ENCODE results near the gene AHRR.

AHRR gene

DNA sequence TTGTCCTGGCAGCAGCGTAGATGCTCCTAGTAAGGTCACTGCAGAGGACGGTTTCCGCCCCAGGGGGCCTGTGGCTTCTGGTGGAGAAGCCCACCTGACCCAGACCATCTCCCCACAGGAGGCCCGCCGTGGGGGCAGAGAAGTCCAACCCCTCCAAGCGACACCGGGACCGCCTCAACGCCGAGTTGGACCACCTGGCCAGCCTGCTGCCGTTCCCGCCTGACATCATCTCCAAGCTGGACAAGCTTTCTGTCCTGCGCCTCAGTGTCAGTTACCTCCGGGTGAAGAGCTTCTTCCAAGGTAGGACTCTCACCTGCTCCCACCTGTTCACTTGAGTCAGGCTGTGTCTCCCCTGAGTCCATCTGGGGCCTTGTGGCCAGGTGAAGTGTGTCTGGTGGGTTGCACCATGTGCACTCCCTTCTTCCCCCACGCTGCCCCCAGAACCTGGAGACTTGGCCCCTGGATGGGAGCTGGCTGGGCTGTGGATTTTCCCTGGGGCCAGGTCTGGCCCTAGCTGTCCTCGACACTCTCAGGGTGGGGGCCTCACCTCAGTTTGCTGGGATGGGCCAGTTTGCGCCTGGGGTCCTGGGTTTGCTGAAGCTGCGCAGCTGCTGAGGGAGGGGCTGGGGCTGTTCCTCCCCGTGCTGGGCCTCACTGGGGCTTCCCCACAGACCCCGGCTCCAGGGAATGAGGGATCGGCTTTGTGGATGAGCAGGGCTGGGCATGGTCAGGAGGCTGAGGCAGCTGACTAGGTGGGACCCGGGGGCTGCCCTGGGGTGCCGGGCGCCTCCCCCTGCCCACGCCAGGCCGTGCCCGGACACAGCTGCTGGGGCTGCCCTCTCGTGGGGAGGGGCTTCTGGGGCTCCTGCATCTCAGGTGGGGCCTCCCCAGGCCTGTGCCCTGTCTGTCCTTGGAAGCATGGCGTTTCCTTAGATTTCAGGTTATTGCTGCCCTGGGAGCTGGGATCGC is 32.4 kb downstream of the AHRR start:
- Histone ChIP-seq H3K4me3 (ENCODE audit: low read depth, low read length) (no peak overlapping the region), H3K36me3 (ENCODE audit: control insufficient read depth in 1 of 2, insufficient read depth in 2 of 2, low read length in 2 of 2) (no peaks in the 10 kb centered on the region), H3K4me1 (ENCODE audit: control insufficient read depth in 1 of 2, insufficient read depth in 2 of 2, low read length in 2 of 2) (no peaks in the 10 kb centered on the region), H3K18ac (ENCODE audit: low read length) (no peak overlapping the region), H4K91ac (ENCODE audit: low read depth, low read length) (no peak overlapping the region), H3K9ac (ENCODE audit: low read length) (no peak overlapping the region), H4K12ac (ENCODE audit: low read depth, low read length) (no peak overlapping the region), H3K79me2 (ENCODE audit: control insufficient read depth, insufficient read depth, low read length, poor library complexity) (no peaks in the 10 kb centered on the region), H2BK120ac (ENCODE audit: insufficient read depth, low read length, poor library complexity) (no peak overlapping the region), H2BK12ac (ENCODE audit: low read length) (no peak overlapping the region), H2AK5ac (ENCODE audit: low read length) (no peak overlapping the region), H3K27ac (ENCODE audit: low read depth, low read length) (no peak overlapping the region), H3K9me3 (ENCODE audit: insufficient read depth, low read depth, low read length) (peaks cover 2% of the 10 kb centered on the region), H3K4ac (ENCODE audit: low read depth, low read length) (no peak overlapping the region), H3K14ac (ENCODE audit: low read length) (no peak overlapping the region), H2AFZ (ENCODE audit: insufficient read depth, low read length, poor library complexity) (no peak overlapping the region), H3K4me2 (ENCODE audit: low read length) (no peak overlapping the region), H3K79me1 (ENCODE audit: low read length) (no peaks in the 10 kb centered on the region), H3K27me3 (ENCODE audit: insufficient read depth, low read length) (no peaks in the 10 kb centered on the region), H2BK5ac (ENCODE audit: low read depth, low read length, poor library complexity) (no peak overlapping the region), H4K8ac (ENCODE audit: low read depth, low read length) (no peak overlapping the region), H3K23ac (ENCODE audit: low read length) (no peak overlapping the region)
- no CpG with 5 or more reads among the region's 30 CpGs for WGBS (ENCODE audit: extremely low coverage, insufficient coverage, insufficient read length)
- no peak for DNase-seq

GRCh38 chr5:354581-355378 is 33.3 kb downstream of the AHRR start:
- Histone ChIP-seq H2BK5ac (ENCODE audit: low read depth, low read length, poor library complexity) (no peak overlapping the region), H3K4me3 (ENCODE audit: low read depth, low read length) (no peak overlapping the region), H3K36me3 (ENCODE audit: control insufficient read depth in 1 of 2, insufficient read depth in 2 of 2, low read length in 2 of 2) (no peaks in the 10 kb centered on the region), H3K4me2 (ENCODE audit: low read length) (no peak overlapping the region), H3K4me1 (ENCODE audit: control insufficient read depth in 1 of 2, insufficient read depth in 2 of 2, low read length in 2 of 2) (no peaks in the 10 kb centered on the region), H3K79me1 (ENCODE audit: low read length) (no peaks in the 10 kb centered on the region), H4K12ac (ENCODE audit: low read depth, low read length) (no peak overlapping the region), H4K91ac (ENCODE audit: low read depth, low read length) (no peak overlapping the region), H3K27ac (ENCODE audit: low read depth, low read length) (no peak overlapping the region), H2BK12ac (ENCODE audit: low read length) (no peak overlapping the region), H3K14ac (ENCODE audit: low read length) (no peak overlapping the region), H2AFZ (ENCODE audit: insufficient read depth, low read length, poor library complexity) (no peak overlapping the region), H3K18ac (ENCODE audit: low read length) (no peak overlapping the region), H4K8ac (ENCODE audit: low read depth, low read length) (no peak overlapping the region), H2AK5ac (ENCODE audit: low read length) (no peak overlapping the region), H3K27me3 (ENCODE audit: insufficient read depth, low read length) (no peaks in the 10 kb centered on the region), H2BK120ac (ENCODE audit: insufficient read depth, low read length, poor library complexity) (no peak overlapping the region), H3K79me2 (ENCODE audit: control insufficient read depth, insufficient read depth, low read length, poor library complexity) (no peaks in the 10 kb centered on the region), H3K9ac (ENCODE audit: low read length) (no peak overlapping the region), H3K23ac (ENCODE audit: low read length) (no peak overlapping the region), H3K9me3 (ENCODE audit: insufficient read depth, low read depth, low read length) (peaks cover 2% of the 10 kb centered on the region), H3K4ac (ENCODE audit: low read depth, low read length) (no peak overlapping the region)
- DNase-seq: no peak
- no CpG with 5 or more reads among the region's 23 CpGs for WGBS (ENCODE audit: extremely low coverage, insufficient coverage, insufficient read length)

DNA sequence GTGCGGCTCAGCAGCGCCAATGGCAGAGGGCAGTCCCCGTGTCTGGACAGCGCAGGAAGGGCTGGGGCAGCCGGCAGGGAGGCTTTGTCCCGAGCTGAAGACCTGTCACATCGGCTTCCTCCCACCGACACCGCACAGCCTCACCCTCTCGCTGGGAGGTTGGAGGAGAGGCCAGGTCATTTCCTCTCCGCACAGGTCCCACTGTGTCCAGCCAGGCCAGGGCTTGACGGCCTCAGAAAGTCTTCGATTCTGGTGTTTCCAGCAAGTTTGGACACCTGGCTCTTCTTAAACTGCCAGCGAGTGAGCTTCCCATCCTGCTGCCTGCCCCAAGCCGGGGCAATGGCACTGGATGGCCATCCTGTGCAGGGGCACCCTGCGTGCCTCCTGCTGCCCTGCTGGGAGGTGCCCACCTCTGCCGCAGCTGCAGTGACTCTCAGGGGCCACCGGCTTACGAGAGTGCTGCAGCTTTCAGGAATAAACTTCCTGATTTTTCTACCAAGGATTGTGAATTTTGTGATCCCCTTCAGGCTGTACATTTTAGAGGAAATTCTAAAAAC is 33.9 kb downstream of the AHRR start:
- WGBS (ENCODE audit: extremely low coverage, insufficient coverage, insufficient read length): no CpG with 5 or more reads among the region's 19 CpGs
- no peak for DNase-seq
- Histone ChIP-seq H3K27me3 (ENCODE audit: insufficient read depth, low read length) (no peaks in the 10 kb centered on the region), H3K79me2 (ENCODE audit: control insufficient read depth, insufficient read depth, low read length, poor library complexity) (no peaks in the 10 kb centered on the region), H3K14ac (ENCODE audit: low read length) (no peak overlapping the region), H4K8ac (ENCODE audit: low read depth, low read length) (no peak overlapping the region), H3K36me3 (ENCODE audit: control insufficient read depth in 1 of 2, insufficient read depth in 2 of 2, low read length in 2 of 2) (no peaks in the 10 kb centered on the region), H3K4me1 (ENCODE audit: control insufficient read depth in 1 of 2, insufficient read depth in 2 of 2, low read length in 2 of 2) (no peaks in the 10 kb centered on the region), H2AK5ac (ENCODE audit: low read length) (no peak overlapping the region), H2BK5ac (ENCODE audit: low read depth, low read length, poor library complexity) (no peak overlapping the region), H3K4ac (ENCODE audit: low read depth, low read length) (no peak overlapping the region), H2AFZ (ENCODE audit: insufficient read depth, low read length, poor library complexity) (no peak overlapping the region), H3K79me1 (ENCODE audit: low read length) (no peaks in the 10 kb centered on the region), H3K4me2 (ENCODE audit: low read length) (no peak overlapping the region), H3K27ac (ENCODE audit: low read depth, low read length) (no peak overlapping the region), H3K23ac (ENCODE audit: low read length) (no peak overlapping the region), H4K91ac (ENCODE audit: low read depth, low read length) (no peak overlapping the region), H4K12ac (ENCODE audit: low read depth, low read length) (no peak overlapping the region), H3K9me3 (ENCODE audit: insufficient read depth, low read depth, low read length) (peaks cover 2% of the 10 kb centered on the region), H3K4me3 (ENCODE audit: low read depth, low read length) (no peak overlapping the region), H3K9ac (ENCODE audit: low read length) (no peak overlapping the region), H2BK12ac (ENCODE audit: low read length) (no peak overlapping the region), H3K18ac (ENCODE audit: low read length) (no peak overlapping the region), H2BK120ac (ENCODE audit: insufficient read depth, low read length, poor library complexity) (no peak overlapping the region)

- no peaks in the 10 kb centered on the region for H3K36me3 ChIP-seq (ENCODE audit: control insufficient read depth in 1 of 2, insufficient read depth in 2 of 2, low read length in 2 of 2)
- no CpG with 5 or more reads among the region's 4 CpGs for WGBS (ENCODE audit: extremely low coverage, insufficient coverage, insufficient read length)
- no peak overlapping the region for H2AK5ac ChIP-seq (ENCODE audit: low read length)
- no peak overlapping the region for H3K27ac ChIP-seq (ENCODE audit: low read depth, low read length)
- H2BK12ac ChIP-seq (ENCODE audit: low read length): no peak overlapping the region
- peaks cover 2% of the 10 kb centered on the region for H3K9me3 ChIP-seq (ENCODE audit: insufficient read depth, low read depth, low read length)
- no peak for DNase-seq
- H2BK5ac ChIP-seq (ENCODE audit: low read depth, low read length, poor library complexity): no peak overlapping the region
- no peaks in the 10 kb centered on the region for H3K4me1 ChIP-seq (ENCODE audit: control insufficient read depth in 1 of 2, insufficient read depth in 2 of 2, low read length in 2 of 2)
- no peak overlapping the region for H4K12ac ChIP-seq (ENCODE audit: low read depth, low read length)
- no peak overlapping the region for H3K4ac ChIP-seq (ENCODE audit: low read depth, low read length)
- no peak overlapping the region for H3K4me2 ChIP-seq (ENCODE audit: low read length)
- no peak overlapping the region for H2BK120ac ChIP-seq (ENCODE audit: insufficient read depth, low read length, poor library complexity)
- H3K18ac ChIP-seq (ENCODE audit: low read length): no peak overlapping the region
- no peak overlapping the region for H3K4me3 ChIP-seq (ENCODE audit: low read depth, low read length)
- no peak overlapping the region for H3K14ac ChIP-seq (ENCODE audit: low read length)
- no peaks in the 10 kb centered on the region for H3K79me2 ChIP-seq (ENCODE audit: control insufficient read depth, insufficient read depth, low read length, poor library complexity)
- H4K91ac ChIP-seq (ENCODE audit: low read depth, low read length): no peak overlapping the region
- no peaks in the 10 kb centered on the region for H3K79me1 ChIP-seq (ENCODE audit: low read length)
- H2AFZ ChIP-seq (ENCODE audit: insufficient read depth, low read length, poor library complexity): no peak overlapping the region
- H3K9ac ChIP-seq (ENCODE audit: low read length): peak overlapping the region; percentile 63
- no peaks in the 10 kb centered on the region for H3K27me3 ChIP-seq (ENCODE audit: insufficient read depth, low read length)
- H3K23ac ChIP-seq (ENCODE audit: low read length): no peak overlapping the region
- no peak overlapping the region for H4K8ac ChIP-seq (ENCODE audit: low read depth, low read length)
Measured at GRCh38 chr5:355958-356357, 34.4 kb downstream of the AHRR start.
